Middle frontal gyrus (tissue), 1 donor: Measurements from ENCODE around the gene TIGD6.

Experiments
- DNase-seq: peaks from one replicate; pipeline ENCODE4 v3.0.0-alpha.2; 2015; ENCODE audit warnings: low spot score; ENCODE audit errors: extremely low spot score

Gene TIGD6

GRCh38 chr5:150017226-150018005 lies 17.0 kb upstream of the TIGD6 start:
- DNase-seq = no peak

- no peak for DNase-seq
Observed at GRCh38 chr5:150016537-150016936, 16.1 kb upstream of the TIGD6 start.

- no peak for DNase-seq
Observed at GRCh38 chr5:150015415-150015814, 15.0 kb upstream of the TIGD6 start.

DNA sequence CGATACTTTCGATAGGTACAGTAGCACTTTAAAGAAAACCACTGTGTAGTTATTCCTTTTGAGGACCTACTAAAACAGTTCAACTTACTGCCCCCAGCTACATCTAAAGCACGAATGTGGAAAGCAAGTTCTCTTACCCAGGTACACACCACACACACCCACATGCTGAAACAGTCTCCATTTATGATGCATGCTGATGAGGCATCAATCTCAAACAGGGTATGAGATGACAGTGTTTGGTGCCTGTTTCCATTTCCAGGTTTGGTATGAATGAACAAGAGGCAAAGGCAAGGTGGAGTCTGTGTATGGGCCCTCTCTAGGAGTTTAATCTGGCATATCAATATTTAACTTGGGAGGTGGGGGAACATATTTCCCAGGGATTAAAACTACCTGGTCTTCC lies 14.0 kb upstream of the TIGD6 start:
- DNase-seq = no peak

DNA sequence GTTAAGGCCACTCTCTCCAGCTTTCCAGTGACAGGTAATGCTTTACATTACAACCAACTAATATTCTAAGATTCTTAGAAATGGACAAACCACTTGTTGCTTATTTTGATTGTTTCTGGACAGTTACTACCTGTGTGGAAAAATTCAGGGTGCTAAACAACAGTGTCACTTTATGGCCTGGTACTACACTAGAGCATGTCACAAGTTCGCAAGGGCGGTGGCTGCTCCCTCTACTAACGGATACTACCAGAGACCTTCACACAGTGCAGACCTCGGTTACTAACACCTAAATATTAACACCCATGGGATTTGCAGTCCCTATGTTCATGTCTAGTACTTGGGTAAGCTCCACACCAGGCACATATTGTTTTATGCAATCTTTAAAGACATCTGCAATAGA lies 13.5 kb upstream of the TIGD6 start:
- no peak for DNase-seq

DNA sequence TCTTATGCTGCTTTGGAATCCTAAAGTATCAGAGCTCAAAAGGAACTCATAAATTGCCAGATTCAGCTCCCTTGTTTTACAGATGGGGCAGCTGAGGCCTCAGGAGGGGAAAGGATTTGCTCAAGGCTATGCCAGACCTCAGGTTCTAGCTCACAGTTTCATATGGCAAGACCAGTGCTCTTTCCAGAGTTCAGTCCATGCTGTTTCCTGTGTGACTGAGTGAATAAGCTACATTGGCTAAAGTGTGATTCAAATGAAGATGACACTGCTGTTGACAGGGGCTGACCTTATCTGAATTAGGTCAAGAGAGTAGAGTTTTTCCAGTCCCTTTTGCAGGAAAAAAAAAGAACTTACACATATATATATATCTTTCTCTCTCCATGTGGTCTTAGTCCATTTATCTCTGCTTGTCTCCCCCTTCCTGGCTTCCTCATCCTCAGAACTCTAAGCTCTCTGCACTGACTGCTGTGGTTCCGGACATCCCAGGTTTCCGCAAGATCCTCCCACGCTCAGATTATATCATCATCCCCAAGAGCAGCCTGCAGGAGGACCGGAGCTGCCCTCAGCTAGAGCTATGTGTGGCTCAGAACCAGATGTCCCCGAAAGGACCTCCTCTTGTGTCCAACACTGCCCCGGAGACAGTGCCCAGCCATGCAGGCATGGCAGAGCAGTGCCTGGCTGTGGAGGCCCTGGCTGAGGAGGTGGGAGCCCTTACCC lies 9.4 kb upstream of the TIGD6 start:
- no peak for DNase-seq

GRCh38 chr5:150007050-150007449 lies 6.6 kb upstream of the TIGD6 start:
- no peak for DNase-seq

- DNase-seq = no peak
Observed at GRCh38 chr5:150006318-150006717, 5.9 kb upstream of the TIGD6 start.

DNA sequence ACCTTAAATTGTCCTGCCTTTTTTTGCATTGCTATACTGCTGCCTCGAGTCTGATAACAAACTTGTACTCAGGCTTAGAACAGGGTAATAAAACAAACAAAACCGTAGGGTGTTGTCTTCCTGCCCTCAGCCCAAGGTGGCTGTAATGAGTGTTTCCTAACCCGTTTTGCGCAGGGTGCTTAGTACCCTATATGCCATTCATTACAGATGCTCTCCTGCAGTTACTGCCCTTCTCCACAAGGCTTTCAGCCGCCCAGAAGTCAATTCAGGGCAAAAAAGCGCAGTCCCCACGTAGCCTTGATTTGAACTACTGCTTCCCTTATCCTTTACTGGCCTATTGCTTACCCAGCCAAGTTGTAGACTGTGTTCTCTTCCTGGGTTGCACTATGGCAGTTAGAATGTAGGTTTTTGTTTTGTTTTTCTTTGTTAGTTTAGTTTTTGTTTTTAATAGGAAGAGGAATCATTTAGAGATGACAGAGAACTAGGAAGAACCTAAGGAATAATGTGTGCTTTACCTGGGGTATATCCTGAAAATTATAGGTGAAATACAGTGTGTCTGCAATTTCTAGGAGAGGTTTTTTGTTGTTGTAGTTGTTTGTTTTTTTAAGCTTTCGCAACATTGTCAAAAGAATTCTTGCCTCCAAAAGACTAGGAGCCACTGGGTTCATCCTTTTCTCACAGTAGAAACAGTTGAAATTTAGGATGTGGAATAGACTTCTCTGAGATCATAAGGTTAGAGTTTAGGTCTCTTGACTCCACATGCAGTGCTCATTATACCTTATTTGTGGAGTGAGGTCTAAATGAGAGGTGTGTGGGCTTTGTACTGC lies 1.4 kb upstream of the TIGD6 start:
- DNase-seq = no peak

DNA sequence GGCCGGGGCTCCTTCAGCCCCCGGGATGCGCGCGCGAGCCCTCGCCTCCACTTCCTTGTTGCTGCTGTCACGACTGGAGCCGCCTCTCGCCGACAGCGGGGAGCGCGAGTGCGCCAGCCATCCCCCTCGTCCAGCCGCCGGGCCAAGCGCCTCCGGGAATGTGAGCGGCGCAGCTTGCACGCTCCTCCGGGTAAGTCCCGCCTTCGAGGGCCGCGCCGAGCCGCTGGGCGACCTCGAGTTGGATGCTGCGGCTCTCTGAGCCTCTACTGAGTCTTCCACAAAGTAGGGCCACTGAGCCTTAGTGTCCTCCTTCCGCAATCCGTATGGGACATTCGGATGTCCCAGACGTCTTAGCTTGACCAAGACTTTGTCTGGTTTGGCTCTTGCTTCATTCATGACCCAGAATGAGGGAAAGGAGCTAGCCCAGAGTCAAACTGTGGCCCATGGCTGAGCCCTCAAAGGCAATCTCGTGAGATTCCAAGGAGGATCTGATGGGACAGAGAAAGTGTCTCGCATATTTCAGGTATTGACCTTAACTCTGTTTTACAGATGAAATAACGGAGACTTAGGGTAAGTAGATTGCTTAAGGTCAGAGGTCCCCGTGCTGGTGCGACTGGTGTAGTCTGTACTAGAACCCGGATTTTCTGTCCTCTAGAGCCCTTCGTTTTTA lies 671 bp upstream of the TIGD6 start:
- DNase-seq = no peak

DNA sequence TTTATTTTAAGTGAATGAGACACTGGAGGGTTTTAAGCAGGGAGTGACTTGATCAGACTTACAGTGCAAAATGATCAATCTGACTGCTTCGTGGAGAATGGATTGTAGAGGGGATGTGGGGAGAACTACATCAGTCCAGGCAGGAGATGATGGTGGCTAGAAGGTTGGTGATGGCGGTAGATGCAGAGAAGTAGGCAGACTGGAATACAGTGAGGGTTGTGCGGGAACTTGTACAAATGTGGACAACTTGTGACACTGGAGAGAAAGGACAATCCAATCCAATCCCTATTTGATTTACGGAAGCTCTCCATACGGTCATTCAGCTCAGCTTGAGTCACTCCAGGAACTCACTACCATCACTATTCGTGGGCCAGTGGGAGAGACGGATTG lies 593 bp downstream of the TIGD6 start:
- no peak for DNase-seq

- no peak for DNase-seq
Observed at GRCh38 chr5:149999359-149999758, 1.1 kb downstream of the TIGD6 start.

GRCh38 chr5:149998281-149998680 lies 2.2 kb downstream of the TIGD6 start:
- DNase-seq = no peak

DNA sequence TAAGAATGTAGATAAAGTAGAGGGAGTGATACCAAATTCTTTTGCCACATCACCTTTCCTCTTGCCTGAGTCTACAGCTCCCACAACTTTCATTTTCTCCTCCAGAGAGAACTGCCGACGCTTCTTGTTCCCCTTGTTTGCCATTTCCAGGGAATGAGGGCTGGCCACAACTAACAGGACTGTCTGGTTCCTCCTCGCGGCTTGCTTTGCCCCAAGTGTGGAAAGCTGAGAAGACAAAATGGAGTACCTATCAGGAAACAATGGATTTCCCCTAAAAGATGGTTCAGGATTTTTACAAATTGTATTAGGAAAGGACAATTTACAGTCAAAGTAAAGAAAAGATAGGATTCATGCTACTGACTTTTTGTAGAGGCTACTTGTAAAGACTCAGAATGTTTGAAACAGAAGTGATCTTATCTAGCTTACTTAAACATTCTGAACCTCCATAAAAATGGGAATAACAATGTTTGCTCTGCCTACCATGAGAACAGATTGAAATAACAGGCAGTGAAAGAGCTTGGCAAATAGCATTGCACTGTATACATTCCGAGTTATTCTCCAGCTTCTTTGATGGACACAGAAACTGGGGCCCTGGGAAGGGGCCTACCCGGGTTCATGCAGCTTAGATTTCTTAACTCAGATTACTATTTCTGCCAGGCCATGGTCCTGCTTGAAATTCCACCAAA lies 4.1 kb downstream of the TIGD6 start:
- DNase-seq = no peak

DNA sequence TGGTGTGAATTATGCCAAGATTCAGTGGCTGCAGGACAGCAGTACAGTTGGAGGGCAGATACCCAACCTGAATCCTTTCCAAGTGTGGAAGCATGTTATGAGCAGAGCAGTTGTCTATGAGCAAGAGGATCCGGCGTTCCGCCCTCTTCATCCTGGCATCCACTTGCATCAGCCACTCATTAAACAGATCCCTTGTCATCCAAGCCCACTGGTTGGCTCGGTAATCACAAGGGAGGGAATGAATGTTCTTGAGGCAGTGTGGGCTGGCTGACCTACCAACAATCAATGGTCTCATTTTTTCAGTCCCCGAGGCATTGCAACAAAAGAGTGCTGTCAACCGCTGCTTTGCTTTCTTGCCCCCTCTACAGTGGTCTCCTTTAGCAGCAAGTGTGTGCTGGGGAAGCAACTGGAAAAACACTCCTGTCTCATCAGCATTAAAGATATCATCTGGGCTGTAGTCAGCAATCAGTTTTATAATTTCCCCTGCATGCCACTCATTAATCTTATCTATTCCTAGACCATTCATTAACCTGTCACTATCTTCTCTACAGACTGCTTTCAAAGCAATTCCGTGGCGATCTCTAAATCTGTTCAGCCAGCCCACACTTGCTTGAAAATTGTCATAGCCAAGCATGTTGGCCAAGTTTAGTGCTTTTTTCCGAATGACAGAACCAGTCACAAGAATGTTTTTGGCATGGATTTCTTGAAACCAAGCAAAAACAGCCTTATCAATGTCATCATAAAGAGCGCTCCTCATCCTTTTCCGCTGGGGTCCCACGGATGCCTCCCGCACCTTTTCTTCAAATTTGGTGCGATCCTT lies 4.9 kb downstream of the TIGD6 start:
- peak; percentile 15 for DNase-seq

DNA sequence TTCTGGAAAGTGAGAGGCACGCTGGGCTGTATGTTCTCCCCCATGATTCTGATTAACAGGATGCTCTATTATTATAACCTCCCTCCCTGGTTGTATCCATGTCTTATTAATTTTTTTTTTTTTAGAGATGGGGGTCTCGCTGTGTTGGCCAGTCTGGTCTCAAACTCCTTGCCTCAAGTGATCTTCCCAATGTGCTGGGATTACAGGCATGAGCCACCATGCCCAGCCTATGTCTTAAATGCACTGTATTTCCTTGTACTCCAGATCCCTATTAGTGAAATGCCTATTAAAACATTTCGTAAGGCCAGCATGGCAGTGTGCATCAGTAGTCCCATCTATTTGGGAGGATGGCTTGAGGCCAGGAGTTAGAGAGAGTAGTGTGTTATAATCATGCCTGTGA lies 7.0 kb downstream of the TIGD6 start:
- no peak for DNase-seq

- peak; percentile 44 for DNase-seq
Observed at GRCh38 chr5:149990518-149991376, 9.7 kb downstream of the TIGD6 start.

DNA sequence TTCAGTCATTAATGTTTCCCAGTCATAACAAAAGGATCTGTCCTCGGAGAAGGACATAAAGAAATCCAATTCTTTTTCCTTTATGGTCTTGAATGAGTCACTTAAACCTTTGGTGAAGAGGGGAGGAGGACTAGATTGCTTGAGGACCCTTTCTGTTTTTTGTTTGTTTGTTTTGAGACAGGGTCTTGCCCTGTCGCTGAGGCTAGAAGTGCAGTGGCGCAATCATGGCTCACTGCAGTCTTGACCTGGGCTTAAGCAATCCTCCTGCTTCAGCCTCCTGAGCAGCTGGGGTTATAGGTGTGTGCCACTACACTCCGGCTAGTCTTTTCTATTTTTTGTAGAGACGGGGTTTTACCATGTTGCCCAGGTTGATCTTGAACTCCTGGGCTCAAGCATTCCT lies 12.3 kb downstream of the TIGD6 start:
- DNase-seq = no peak

DNA sequence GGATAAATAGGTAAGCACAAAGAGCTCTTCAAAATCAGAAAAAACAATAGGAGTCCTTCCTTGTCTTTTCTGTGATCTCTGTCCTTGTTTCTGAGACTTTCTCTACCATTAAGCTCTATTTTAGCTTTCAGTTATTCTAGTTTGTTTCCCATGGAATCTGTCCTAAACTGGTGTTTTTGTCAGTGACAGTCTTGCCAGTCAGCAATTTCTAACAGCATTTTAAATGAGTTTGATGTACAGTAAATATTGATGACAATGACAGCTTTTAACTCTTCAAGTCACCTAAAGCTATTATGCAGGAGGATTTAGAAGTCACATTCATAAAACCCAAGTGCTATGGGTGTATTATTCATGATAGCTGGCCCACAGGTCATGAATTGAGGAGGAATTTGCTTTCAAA lies 17.9 kb downstream of the TIGD6 start:
- no peak for DNase-seq
